HG03064 (cell line): ENCODE data around the gene SMDT1.
"Not testable (repeated sequence)": the region's sequence is repeated elsewhere in the genome, so short reads cannot be mapped to it uniquely, and the experiment has no call there.

Source experiments
- ATAC-seq: cut with Tn5 transposase; IDR thresholded peaks from one replicate; pipeline ENCODE4 v1.9.1; 2021; ENCODE audit warnings: low read depth; ENCODE audit not compliant: unreplicated experiment

Gene SMDT1

GRCh38 chr22:42070517-42071422 lies 8.7 kb upstream of the SMDT1 start, which contains the start of gene NAGA:
Gene NAGA (minus strand): TSS chr22:42070812. CDS start chr22:42070297, 515 bp downstream.
- peak; percentile 78 for ATAC-seq

- not testable (repeated sequence) for ATAC-seq
Observed at GRCh38 chr22:42071508-42071907, 8.0 kb upstream of the SMDT1 start.

GRCh38 chr22:42072606-42073330 lies 6.7 kb upstream of the SMDT1 start:
- no peak for ATAC-seq

- no peak for ATAC-seq
Observed at GRCh38 chr22:42073621-42074041, 5.9 kb upstream of the SMDT1 start.

- ATAC-seq: no peak
Observed at GRCh38 chr22:42074132-42074811, 5.2 kb upstream of the SMDT1 start, which contains the start of gene PHETA2. Gene PHETA2 (plus strand): TSS chr22:42074248. CDS start chr22:42077294, 3,046 bp downstream.

- no peak for ATAC-seq
Observed at GRCh38 chr22:42074846-42075676, 4.4 kb upstream of the SMDT1 start.

GRCh38 chr22:42076764-42077485 lies 2.6 kb upstream of the SMDT1 start:
- ATAC-seq: no peak

GRCh38 chr22:42077486-42078125 lies 1.9 kb upstream of the SMDT1 start:
- no peak for ATAC-seq

GRCh38 chr22:42078469-42079318 lies 806 bp upstream of the SMDT1 start:
- ATAC-seq: peak; percentile 3

- ATAC-seq: no peak
Observed at GRCh38 chr22:42080287-42080686, 787 bp downstream of the SMDT1 start.

GRCh38 chr22:42083119-42083518 lies 3.6 kb downstream of the SMDT1 start:
- ATAC-seq: no peak

GRCh38 chr22:42084874-42085273 lies 5.4 kb downstream of the SMDT1 start:
- ATAC-seq: no peak

GRCh38 chr22:42086051-42086450 lies 6.6 kb downstream of the SMDT1 start:
- no peak for ATAC-seq

GRCh38 chr22:42090596-42091454 lies 11.3 kb downstream of the SMDT1 start, which contains the start of gene NDUFA6:
Gene NDUFA6 (minus strand): TSS chr22:42090772. CDS start chr22:42090744, 28 bp downstream.
- peak; percentile 90 for ATAC-seq

- ATAC-seq: no peak
Observed at GRCh38 chr22:42091455-42091782, 11.9 kb downstream of the SMDT1 start.

GRCh38 chr22:42101199-42101598 lies 21.7 kb downstream of the SMDT1 start:
- ATAC-seq: no peak

GRCh38 chr22:42104332-42104860 lies 24.9 kb downstream of the SMDT1 start:
- not testable (repeated sequence) for ATAC-seq
